ENCODE results near the gene ATP9A. TPM values are rescaled to one million over a fixed set of nuclear protein-coding genes. Genes with fewer than 3 reads are reported as not detected.

Gene ATP9A
- total RNA-seq, 2 experiments from 2014 or later: 1.0 to 1.2 TPM

GRCh38 chr20:51801823-51802123 is 33.6 kb upstream of the ATP9A start:
- no peaks in the 10 kb centered on the region for H3K36me3 Mint-ChIP-seq (ENCODE audit: low read depth)
- H3K27ac Mint-ChIP-seq: no peak overlapping the region
- POLR2A ChIA-PET: no interaction called here
- CTCF ChIA-PET: no interaction called here
- H3K27me3 Mint-ChIP-seq: peaks cover 72% of the 10 kb centered on the region
- H3K4me3 Mint-ChIP-seq: no peak overlapping the region
- peaks cover 6% of the 10 kb centered on the region for H3K4me1 Mint-ChIP-seq
- DNase-seq: no peak
- H3K9me3 Mint-ChIP-seq: no peaks in the 10 kb centered on the region

- no peaks in the 10 kb centered on the region for H3K9me3 Mint-ChIP-seq
- H3K4me3 Mint-ChIP-seq: no peak overlapping the region
- DNase-seq: no peak
- ChIA-PET POLR2A (interaction anchor here (0.6 kb wide), 1 partner anchor 59 kb away, joined by 3 read pairs; no protein-coding TSS in a partner anchor), CTCF (interaction anchor here (0.5 to 2.1 kb wide), 3 partner anchors 10 to 284 kb away, joined by 3 to 8 read pairs (median 4); no protein-coding TSS in a partner anchor)
- no peak overlapping the region for H3K27ac Mint-ChIP-seq
- H3K4me1 Mint-ChIP-seq: peaks cover 6% of the 10 kb centered on the region
- H3K27me3 Mint-ChIP-seq: peaks cover 71% of the 10 kb centered on the region
- no peaks in the 10 kb centered on the region for H3K36me3 Mint-ChIP-seq (ENCODE audit: low read depth)
Observed at GRCh38 chr20:51801122-51801822, 33.1 kb upstream of the ATP9A start.

- H3K27ac Mint-ChIP-seq: no peak overlapping the region
- CTCF ChIA-PET: interaction anchor here (0.5 to 2.1 kb wide), 9 partner anchors 9 to 285 kb away, joined by 3 to 8 read pairs (median 4); no protein-coding TSS in a partner anchor
- no peak overlapping the region for H3K4me3 Mint-ChIP-seq
- POLR2A ChIA-PET: interaction anchor here (0.6 to 1.4 kb wide), 2 partner anchors 59 to 282 kb away, joined by 3 read pairs; no protein-coding TSS in a partner anchor
- no peaks in the 10 kb centered on the region for H3K36me3 Mint-ChIP-seq (ENCODE audit: low read depth)
- peaks cover 66% of the 10 kb centered on the region for H3K27me3 Mint-ChIP-seq
- peaks cover 6% of the 10 kb centered on the region for H3K4me1 Mint-ChIP-seq
- no peak for DNase-seq
- no peaks in the 10 kb centered on the region for H3K9me3 Mint-ChIP-seq
Observed at GRCh38 chr20:51800872-51801121, 32.6 kb upstream of the ATP9A start.

GRCh38 chr20:51800060-51800871 is 32.1 kb upstream of the ATP9A start:
- H3K4me3 Mint-ChIP-seq: no peak overlapping the region
- peaks cover 6% of the 10 kb centered on the region for H3K4me1 Mint-ChIP-seq
- DNase-seq: peak; percentile 62
- no peaks in the 10 kb centered on the region for H3K9me3 Mint-ChIP-seq
- POLR2A ChIA-PET: interaction anchor here (0.6 to 1.4 kb wide), 2 partner anchors 58 to 283 kb away, joined by 3 read pairs; no protein-coding TSS in a partner anchor
- CTCF ChIA-PET: interaction anchor here (0.5 to 2.2 kb wide), 13 partner anchors 9 to 285 kb away, joined by 3 to 8 read pairs (median 4); no protein-coding TSS in a partner anchor
- H3K36me3 Mint-ChIP-seq (ENCODE audit: low read depth): no peaks in the 10 kb centered on the region
- H3K27ac Mint-ChIP-seq: no peak overlapping the region
- H3K27me3 Mint-ChIP-seq: peaks cover 65% of the 10 kb centered on the region

- Mint-ChIP-seq H3K27ac (no peak overlapping the region), H3K36me3 (ENCODE audit: low read depth) (no peaks in the 10 kb centered on the region), H3K4me3 (no peak overlapping the region), H3K4me1 (peaks cover 6% of the 10 kb centered on the region), H3K27me3 (peaks cover 63% of the 10 kb centered on the region), H3K9me3 (no peaks in the 10 kb centered on the region)
- ChIA-PET CTCF (interaction anchor here (0.6 to 2.2 kb wide), 9 partner anchors 8 to 286 kb away, joined by 3 to 8 read pairs (median 4); no protein-coding TSS in a partner anchor), POLR2A (interaction anchor here (1.4 kb wide), 1 partner anchor 283 kb away, joined by 3 read pairs; no protein-coding TSS in a partner anchor)
- no peak for DNase-seq
Observed at GRCh38 chr20:51799401-51799860, 31.2 kb upstream of the ATP9A start.

GRCh38 chr20:51797357-51798025 is 29.3 kb upstream of the ATP9A start:
- POLR2A ChIA-PET: no interaction called here
- Mint-ChIP-seq H3K4me1 (peaks cover 6% of the 10 kb centered on the region), H3K27ac (no peak overlapping the region), H3K36me3 (ENCODE audit: low read depth) (no peaks in the 10 kb centered on the region), H3K4me3 (no peak overlapping the region), H3K27me3 (peaks cover 47% of the 10 kb centered on the region), H3K9me3 (no peaks in the 10 kb centered on the region)
- CTCF ChIA-PET: interaction anchor here (0.7 to 1.7 kb wide), 3 partner anchors 13 to 809 kb away, joined by 3 to 4 read pairs (median 3); no protein-coding TSS in a partner anchor
- DNase-seq: no peak

GRCh38 chr20:51796340-51796739 is 28.1 kb upstream of the ATP9A start:
- H3K27me3 Mint-ChIP-seq: peaks cover 40% of the 10 kb centered on the region
- no peaks in the 10 kb centered on the region for H3K9me3 Mint-ChIP-seq
- POLR2A ChIA-PET: no interaction called here
- DNase-seq: no peak
- H3K4me1 Mint-ChIP-seq: peaks cover 6% of the 10 kb centered on the region
- H3K27ac Mint-ChIP-seq: no peak overlapping the region
- no peak overlapping the region for H3K4me3 Mint-ChIP-seq
- H3K36me3 Mint-ChIP-seq (ENCODE audit: low read depth): no peaks in the 10 kb centered on the region
- CTCF ChIA-PET: interaction anchor here (1.2 to 1.7 kb wide), 2 partner anchors 11 to 287 kb away, joined by 3 read pairs; no protein-coding TSS in a partner anchor

- no peaks in the 10 kb centered on the region for H3K9me3 Mint-ChIP-seq
- H3K36me3 Mint-ChIP-seq (ENCODE audit: low read depth): no peaks in the 10 kb centered on the region
- peaks cover 12% of the 10 kb centered on the region for H3K27me3 Mint-ChIP-seq
- no peaks in the 10 kb centered on the region for H3K4me1 Mint-ChIP-seq
- CTCF ChIA-PET: no interaction called here
- POLR2A ChIA-PET: no interaction called here
- DNase-seq: no peak
- H3K4me3 Mint-ChIP-seq: no peak overlapping the region
- no peak overlapping the region for H3K27ac Mint-ChIP-seq
Observed at GRCh38 chr20:51792960-51793359, 24.8 kb upstream of the ATP9A start.

- Mint-ChIP-seq H3K36me3 (ENCODE audit: low read depth) (no peaks in the 10 kb centered on the region), H3K4me1 (no peaks in the 10 kb centered on the region), H3K4me3 (no peak overlapping the region), H3K9me3 (no peaks in the 10 kb centered on the region), H3K27me3 (no peaks in the 10 kb centered on the region), H3K27ac (no peak overlapping the region)
- no peak for DNase-seq
- POLR2A ChIA-PET: no interaction called here
- CTCF ChIA-PET: interaction anchor here (1.3 kb wide), 1 partner anchor 8 kb away, joined by 4 read pairs; no protein-coding TSS in a partner anchor
Observed at GRCh38 chr20:51791626-51792025, 23.4 kb upstream of the ATP9A start.

GRCh38 chr20:51790256-51790655 is 22.1 kb upstream of the ATP9A start:
- Mint-ChIP-seq H3K36me3 (ENCODE audit: low read depth) (no peaks in the 10 kb centered on the region), H3K27me3 (no peaks in the 10 kb centered on the region), H3K4me1 (no peaks in the 10 kb centered on the region), H3K9me3 (no peaks in the 10 kb centered on the region), H3K27ac (no peak overlapping the region), H3K4me3 (no peak overlapping the region)
- POLR2A ChIA-PET: no interaction called here
- no peak for DNase-seq
- CTCF ChIA-PET: interaction anchor here (0.5 kb wide), 1 partner anchor 1713 kb away, joined by 5 read pairs; no protein-coding TSS in a partner anchor

GRCh38 chr20:51789434-51789833 is 21.2 kb upstream of the ATP9A start:
- no peaks in the 10 kb centered on the region for H3K36me3 Mint-ChIP-seq (ENCODE audit: low read depth)
- POLR2A ChIA-PET: no interaction called here
- H3K4me3 Mint-ChIP-seq: no peak overlapping the region
- no peaks in the 10 kb centered on the region for H3K4me1 Mint-ChIP-seq
- no peaks in the 10 kb centered on the region for H3K27me3 Mint-ChIP-seq
- no peaks in the 10 kb centered on the region for H3K9me3 Mint-ChIP-seq
- CTCF ChIA-PET: interaction anchor here (1.4 kb wide), 1 partner anchor 10 kb away, joined by 6 read pairs; no protein-coding TSS in a partner anchor
- DNase-seq: no peak
- H3K27ac Mint-ChIP-seq: no peak overlapping the region

- no peak for DNase-seq
- Mint-ChIP-seq H3K27me3 (no peaks in the 10 kb centered on the region), H3K9me3 (no peaks in the 10 kb centered on the region), H3K36me3 (ENCODE audit: low read depth) (no peaks in the 10 kb centered on the region), H3K27ac (no peak overlapping the region), H3K4me3 (no peak overlapping the region), H3K4me1 (no peaks in the 10 kb centered on the region)
- ChIA-PET POLR2A (no interaction called here), CTCF (interaction anchor here (1.4 kb wide), 1 partner anchor 11 kb away, joined by 6 read pairs; no protein-coding TSS in a partner anchor)
Observed at GRCh38 chr20:51788822-51789221, 20.6 kb upstream of the ATP9A start.

- Mint-ChIP-seq H3K27me3 (peaks cover 9% of the 10 kb centered on the region), H3K4me3 (no peak overlapping the region), H3K36me3 (ENCODE audit: low read depth) (no peaks in the 10 kb centered on the region), H3K27ac (no peak overlapping the region), H3K4me1 (no peaks in the 10 kb centered on the region), H3K9me3 (no peaks in the 10 kb centered on the region)
- ChIA-PET POLR2A (no interaction called here), CTCF (interaction anchor here (1.3 kb wide), 1 partner anchor 13 kb away, joined by 3 read pairs; no protein-coding TSS in a partner anchor)
- no peak for DNase-seq
Observed at GRCh38 chr20:51784299-51784698, 16.1 kb upstream of the ATP9A start.
